Stromal cell of bone marrow (primary cell): Measurements from ENCODE around the gene IL4I1.

Experiments
- DNase-seq: peaks from one replicate; pipeline ENCODE4 v3.0.0-alpha.2; 2012; ENCODE audit warnings: low read depth

Gene IL4I1

DNA sequence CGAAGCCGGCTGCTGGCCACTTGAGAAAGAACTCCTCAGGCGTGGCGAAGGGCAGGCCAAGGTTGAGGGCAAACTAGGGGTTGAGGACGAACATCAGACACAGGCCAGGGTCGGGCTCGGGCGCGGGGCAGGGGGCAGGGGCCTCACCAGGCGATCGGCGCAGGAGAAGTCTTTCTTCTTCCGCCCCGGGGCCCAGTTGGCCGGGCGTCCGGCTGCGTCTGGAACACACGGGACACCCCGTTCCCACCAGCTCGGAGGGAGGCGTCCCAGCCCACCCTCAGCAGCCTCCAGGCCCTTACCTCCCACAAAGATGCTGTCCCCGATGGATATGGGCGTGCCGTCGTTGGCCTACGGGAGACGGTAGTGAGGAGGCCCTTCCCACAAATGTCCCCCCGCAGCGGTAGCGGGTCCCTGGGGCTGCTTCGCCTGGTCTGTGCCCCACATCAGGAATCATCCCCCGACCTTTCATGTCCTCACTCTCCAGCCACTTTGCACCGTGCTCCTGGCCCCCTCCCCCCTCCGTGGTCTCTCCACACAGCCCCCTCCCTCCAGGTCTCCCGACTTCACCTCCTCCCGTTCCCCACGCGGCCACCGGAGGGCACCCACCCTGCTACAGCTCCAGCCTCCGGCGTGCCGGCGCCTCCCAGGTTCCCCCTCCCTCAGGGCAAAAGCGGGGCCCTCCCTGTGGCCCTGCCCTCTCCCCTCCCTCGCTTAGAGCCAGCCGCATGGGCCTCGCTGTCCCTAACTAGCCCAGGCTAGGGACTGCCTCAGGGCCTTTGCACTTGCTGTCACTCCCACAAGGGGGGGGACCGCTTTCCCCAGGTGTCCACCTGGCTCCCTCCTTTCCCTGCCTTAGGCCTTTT lies 34.1 kb downstream of the IL4I1 start:
- no peak for DNase-seq

- DNase-seq, result no peak
Observed at GRCh38 chr19:49861541-49862378, 34.9 kb downstream of the IL4I1 start.

DNA sequence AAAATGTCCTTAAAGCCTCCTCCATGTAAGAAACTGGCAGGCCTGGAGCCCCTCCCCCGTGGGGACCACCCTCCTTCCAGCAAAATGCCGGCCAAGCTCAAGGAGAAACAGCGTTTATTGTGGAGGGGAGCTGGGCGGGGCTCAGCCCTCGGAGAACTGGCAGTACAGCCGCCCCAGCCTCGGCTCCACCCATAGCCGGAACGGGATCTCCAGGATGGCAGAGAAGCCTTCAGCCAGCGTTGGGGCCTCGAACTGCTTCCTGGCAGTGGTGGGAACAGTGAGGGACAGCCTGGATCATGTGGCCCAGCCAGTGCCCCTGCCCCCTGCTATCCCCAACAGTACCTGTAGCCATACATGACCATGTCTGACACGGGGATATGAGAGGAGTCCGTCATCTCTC lies 35.6 kb downstream of the IL4I1 start:
- no peak for DNase-seq

DNA sequence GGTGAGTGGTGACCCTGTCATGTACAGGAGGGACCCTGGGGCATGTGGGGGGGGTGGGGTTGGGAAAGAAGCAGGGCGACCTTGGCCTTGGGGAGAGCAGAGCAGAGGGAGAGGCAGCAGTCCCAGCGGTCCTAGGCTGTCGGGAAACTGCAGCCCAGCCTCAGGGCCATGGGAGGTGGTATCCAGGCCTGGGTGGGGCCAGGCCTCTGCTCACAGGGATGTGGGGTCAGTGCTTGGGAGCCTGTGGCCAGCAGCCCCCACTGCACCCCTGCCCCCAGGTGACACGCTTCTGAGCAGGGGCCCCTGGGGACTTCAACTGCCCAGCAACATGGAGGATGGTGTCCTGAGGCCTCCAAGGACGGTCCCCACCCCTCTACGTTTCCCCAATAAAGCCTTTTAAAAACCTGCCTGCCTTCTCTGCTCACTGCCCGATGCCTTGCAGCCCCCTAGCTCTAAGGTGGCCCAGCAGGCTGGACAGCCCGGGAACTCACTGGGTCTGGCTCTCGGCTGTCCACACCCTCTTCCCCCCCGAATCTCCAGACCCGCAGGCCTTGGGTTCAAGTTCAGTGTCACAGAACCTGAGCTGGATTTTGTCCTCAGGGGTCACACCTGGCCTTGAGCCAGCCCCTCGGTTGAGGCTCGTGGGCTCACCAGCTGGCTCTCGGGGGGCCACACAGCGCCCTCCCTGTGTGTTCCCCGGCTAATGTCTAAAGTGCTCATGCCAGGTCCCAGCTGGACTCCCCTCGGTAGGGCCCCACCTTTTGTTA lies 36.2 kb downstream of the IL4I1 start:
- DNase-seq, result no peak

GRCh38 chr19:49859682-49860335 lies 36.9 kb downstream of the IL4I1 start:
- no peak for DNase-seq

DNA sequence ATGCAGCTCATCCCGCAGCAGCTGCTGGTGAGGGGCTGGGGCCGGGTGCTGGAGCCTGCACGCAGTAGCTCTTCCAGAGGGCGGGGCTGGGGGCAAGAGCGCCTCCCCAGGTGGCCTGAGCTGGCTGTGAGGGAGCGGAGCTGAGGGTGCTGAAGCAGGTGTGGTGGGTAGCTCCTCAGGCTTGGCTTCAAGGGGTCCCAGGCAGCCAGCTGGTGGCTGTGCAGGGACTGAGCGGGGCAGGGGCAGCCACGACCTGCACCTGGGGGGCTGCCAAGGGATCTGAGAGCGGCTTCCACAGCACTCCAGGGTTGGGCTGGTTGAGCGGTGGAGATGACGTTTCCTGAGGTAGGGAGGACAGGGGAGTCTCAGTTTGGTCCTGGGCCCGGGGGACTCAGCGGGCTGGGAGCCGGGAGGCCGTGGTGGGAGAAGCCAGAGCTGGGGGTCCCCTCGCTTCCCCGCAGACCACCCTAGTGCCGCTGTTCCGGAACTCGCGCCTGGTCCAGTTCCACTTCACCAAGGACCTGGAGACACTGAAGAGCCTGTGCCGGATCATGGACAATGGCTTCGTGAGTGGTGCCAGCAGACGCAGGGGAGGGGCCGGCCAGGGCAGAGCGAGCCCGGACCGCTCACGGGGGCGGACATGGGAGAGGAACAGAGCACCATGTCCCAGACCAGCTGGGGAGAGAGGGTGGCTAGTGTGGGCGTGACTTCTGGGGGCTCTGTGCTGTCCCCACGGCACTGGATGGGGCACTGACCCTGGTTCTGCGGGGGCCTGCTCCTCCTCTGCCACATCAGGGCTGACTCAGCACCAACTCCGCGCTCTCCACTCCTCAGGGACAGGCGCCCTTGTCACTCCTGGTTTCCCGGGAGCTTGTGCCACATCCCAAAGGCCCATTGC lies 38.4 kb downstream of the IL4I1 start:
- no peak for DNase-seq

DNA sequence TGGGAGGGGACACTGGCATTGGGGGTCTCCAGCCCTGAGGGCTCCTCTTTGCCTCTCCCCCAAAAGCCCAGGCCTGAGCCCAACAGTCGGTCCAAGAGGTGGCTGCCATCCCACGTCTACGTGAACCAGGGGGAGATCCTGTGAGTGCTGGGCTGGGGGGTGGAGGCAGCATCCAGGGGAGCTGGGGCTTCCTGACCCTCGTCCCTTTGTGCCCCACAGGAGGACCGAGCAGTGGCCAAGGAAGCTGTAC lies 38.9 kb downstream of the IL4I1 start:
- DNase-seq, result no peak

- no peak for DNase-seq
Observed at GRCh38 chr19:49857061-49857837, 39.4 kb downstream of the IL4I1 start.

DNA sequence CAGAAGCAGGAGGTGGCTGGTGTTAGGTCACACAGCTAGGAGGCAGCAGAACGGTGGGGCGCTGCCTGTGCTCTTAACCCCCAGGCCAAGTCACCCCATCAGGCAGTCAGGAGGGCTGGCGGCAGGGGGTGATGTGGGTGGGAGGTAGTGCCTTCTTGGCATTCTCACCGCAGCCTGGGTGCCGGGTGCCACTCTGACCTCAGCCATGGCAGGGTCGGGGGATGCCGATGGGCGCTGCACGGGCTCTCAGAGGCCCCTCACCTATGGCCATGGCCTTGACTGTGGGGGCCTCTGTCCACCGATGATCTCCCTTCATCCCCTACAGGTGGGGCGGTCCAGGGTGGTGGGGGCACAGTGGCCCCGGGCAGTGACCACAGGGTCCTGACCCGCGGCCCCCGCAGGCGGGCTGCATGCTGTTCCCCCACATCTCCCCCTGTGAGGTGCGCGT lies 40.1 kb downstream of the IL4I1 start:
- DNase-seq, result no peak

GRCh38 chr19:49855676-49856573 lies 40.8 kb downstream of the IL4I1 start:
- no peak for DNase-seq

- no peak for DNase-seq
Observed at GRCh38 chr19:49855277-49855675, 41.4 kb downstream of the IL4I1 start.

DNA sequence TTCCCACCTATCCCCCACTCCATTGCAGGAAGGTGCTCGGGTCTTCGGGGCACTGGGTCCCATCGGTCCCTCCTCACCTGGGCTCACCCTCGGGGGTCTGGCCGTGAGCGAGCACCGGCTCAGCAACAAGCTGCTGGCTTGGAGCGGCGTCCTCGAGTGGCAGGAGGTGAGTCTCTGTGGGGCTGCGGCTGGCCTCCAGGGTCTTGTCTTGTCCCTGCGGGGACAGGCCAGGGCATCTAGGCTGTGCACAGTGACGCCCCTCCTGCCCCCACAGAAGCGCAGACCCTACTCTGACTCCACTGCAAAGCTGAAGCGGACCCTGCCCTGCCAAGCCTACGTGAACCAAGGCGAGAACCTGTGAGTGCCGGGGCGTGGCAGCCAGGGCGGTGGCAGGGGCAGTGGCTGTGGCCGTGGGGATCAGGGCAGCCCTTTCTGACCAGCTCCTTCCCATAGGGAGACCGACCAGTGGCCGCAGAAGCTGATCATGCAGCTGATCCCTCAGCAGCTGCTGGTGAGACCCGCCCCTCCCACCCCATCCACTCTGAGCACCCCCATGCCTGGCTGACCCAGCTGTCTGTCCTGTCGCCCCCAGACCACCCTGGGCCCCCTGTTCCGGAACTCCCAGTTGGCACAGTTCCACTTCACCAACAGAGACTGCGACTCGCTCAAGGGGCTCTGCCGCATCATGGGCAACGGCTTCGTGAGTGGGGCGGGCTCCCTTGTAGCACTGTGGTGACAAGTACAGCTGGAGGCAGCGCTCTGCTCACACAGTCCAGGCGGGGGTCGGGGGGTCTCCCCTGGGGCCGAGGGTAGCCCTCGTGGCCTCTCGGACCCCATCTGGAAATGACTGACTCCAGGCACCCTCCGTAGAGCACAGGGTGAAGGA lies 42.1 kb downstream of the IL4I1 start:
- no peak for DNase-seq

DNA sequence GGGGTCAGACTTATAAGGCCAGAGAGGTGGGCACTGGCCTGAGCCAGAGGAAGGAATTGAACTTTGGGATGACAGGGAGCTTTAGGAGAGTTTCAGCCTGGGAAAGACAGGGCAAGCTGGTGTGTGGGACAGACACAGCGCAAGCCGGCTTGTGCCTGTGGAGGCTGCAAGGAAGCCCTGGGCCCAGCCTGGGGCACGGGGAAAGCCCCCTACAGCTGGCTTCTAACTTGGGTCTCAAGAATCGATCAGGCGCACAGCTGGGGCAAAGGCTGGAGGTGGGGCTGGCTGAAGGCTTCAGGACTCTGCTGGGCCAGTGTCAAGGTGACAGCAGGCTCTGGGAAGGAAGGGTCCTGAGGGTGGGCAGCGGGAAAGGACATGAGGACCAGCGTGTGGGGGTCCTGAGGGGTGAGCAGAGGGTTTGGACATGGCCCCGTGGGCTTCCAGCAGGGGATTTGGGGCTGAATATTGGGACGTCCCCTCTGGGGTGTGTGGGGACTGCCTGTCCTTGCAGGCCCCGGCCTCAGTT lies 42.8 kb downstream of the IL4I1 start:
- DNase-seq, result no peak

DNA sequence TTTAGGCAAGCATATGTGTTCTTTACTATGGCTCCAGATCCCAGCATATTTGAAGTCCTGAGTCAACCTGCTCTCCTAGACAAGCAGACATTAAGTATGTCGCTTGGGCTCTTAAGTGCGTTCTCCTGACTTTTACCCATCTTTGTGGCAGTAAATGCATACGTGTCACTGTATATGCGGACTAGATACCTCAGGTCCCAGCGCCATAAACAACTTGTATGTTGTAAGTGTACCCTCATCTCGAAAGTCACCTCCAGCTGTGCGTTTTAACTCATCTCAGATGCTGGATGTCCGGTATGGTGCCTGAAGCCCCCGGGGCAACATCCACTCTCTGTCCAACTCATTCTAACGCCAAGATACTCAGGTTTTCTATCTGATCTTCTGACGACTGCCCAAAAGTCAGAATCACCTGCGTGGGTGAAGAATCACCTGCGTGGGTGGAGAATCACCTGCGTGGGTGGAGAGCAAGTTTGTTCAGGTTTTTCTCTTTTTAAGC lies 44.0 kb downstream of the IL4I1 start:
- no peak for DNase-seq

DNA sequence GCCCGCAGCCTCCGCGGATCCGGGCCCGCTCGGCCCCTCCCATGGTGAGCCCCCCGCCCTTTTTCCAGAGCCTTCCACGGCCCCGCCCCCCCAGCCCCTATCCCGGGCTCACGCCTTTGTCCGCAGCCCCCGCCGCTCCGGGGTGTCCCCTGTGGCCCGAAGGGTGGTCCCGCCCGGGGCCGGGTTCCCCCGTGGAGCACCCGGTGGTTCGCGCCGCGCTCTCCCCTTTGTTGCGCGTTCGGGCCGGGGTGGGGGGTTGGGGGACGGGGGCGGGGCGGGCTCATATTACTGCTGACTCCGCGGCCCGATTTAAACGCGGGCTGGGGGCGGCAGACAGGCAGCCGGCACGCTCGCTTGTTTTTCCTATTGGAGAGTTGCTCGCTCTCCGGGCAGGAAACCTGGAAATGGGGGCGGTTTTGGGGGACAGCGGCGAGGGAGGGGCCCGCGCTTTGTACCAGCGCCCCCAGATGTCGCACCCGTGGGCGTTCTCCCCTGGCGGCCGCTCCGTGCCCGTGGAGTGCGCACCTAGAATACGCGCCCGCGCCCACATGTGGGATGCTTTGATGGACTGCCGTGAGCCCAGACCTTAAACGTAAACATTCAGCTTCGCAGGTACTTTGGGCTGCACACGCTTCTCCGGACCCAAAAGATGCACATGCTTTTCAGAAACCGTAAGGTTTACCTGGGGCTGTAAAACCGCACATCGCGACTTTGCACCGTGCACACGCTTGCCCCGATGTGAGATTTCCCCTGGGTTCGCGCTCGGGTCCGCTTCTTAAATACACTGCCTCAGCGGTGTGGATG lies 45.0 kb downstream of the IL4I1 start:
- DNase-seq, result no peak

DNA sequence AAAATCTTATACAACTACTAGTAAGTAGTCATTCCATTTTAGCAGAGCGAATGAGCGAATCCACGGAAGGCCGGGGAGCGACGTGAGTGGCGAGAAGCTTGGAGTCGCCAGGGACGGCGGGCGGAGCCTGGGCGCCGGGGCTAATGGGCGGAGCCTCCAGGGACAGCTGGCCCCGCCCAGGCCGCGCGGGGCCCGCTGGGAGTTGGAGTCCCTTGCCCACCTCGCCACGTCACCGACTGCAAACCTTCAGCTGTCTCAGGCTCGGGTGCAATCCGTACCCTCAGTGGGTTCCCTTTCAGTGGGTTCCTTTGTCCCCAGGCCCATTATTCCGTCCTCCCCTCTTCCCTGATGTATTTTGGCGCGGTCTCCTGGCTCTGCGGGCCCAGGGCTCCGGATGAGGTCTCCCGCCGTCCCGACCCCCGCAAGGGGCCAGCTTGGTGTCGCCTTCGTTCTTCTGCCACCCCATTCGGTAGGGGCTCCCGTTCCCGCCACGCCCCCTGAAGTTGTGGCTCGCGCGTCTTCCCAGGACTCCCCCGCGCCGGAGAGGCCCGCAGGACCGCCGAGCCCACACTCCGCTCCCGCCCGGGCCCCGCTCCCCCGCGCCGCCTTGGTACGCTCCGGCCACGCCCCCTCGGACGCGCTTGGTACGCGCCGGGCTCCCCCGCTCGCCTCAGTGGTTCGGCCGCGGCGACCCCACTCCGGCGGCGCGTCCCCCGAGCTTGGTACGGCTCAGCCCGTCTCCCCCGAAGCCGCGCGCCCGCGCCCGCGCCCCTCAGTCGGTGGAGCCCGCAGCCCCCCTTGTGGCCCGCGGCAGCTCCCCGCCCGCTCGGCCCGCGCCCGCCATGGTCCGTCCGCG lies 46.0 kb downstream of the IL4I1 start, which contains the start of gene PTOV1:
TSS of gene PTOV1 (plus strand) at position 673 of the 856 bp plus-strand sequence.
- DNase-seq, result peak; percentile 78
